GM12872 (cell line): Measurements from ENCODE around the gene F2RL3.

Experiments
- CTCF ChIP-seq: IDR thresholded peaks from 3 replicates; pipeline ENCODE4 v1.5.1; 2011; ENCODE audit warnings: low read depth, mild to moderate bottlenecking, low read length, moderate library complexity; ENCODE audit not compliant: insufficient read depth

F2RL3 gene

GRCh38 chr19:16915734-16916133, 26.9 kb downstream of the F2RL3 start:
- no peak for TF ChIP-seq CTCF

- TF ChIP-seq CTCF, result no peak
Observed at GRCh38 chr19:16917401-16917800, 28.6 kb downstream of the F2RL3 start.

GRCh38 chr19:16919496-16919895, 30.7 kb downstream of the F2RL3 start:
- no peak for TF ChIP-seq CTCF

- no peak for TF ChIP-seq CTCF
Observed at GRCh38 chr19:16920816-16921529, 32.2 kb downstream of the F2RL3 start.

- no peak for TF ChIP-seq CTCF
Observed at GRCh38 chr19:16921766-16922591, 33.2 kb downstream of the F2RL3 start.

- TF ChIP-seq CTCF, result no peak
Observed at GRCh38 chr19:16922592-16922934, 33.8 kb downstream of the F2RL3 start.

GRCh38 chr19:16922949-16923348, 34.1 kb downstream of the F2RL3 start:
- no peak for TF ChIP-seq CTCF
